ENCODE measurements around the gene DUOXA2.
"Not testable (repeated sequence)": the region's sequence is repeated elsewhere in the genome, so short reads cannot be mapped to it uniquely, and the experiment has no call there.

The DUOXA2 gene

DNA sequence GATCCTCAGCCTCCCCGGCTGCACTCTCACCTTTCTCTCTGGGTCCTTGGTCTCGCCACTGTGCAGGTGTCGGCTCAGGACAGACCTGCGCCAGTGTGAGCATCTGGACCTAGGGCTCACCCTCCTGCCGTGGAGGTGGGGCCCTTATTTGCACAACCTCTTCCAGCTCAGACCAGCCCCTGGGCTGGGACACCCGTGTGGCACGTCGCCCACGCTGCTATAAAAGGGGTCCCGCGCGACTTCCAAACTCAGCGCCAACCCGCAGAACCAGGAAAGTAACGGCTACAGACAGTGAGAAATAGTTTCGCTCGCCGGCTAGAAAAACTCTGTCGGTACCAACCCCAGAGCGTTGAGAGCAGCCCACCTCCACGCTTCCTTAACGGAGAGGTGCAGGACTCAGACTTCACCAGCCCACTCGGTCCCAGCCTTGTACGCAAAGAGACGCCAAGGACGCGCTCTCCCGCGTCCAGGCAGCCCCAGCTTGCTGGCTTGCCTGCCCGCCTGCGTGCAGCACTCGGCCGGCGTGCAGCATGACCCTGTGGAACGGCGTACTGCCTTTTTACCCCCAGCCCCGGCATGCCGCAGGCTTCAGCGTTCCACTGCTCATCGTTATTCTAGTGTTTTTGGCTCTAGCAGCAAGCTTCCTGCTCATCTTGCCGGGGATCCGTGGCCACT lies at the start of gene DUOXA2, which contains the start of gene DUOX2:
Gene DUOXA2, plus strand, starts transcription at position 251 of the 675 bp plus-strand sequence. Its CDS starts 280 bp downstream, at position 531.
Gene DUOX2, minus strand, starts transcription at position 97 of the 675 bp plus-strand sequence. CDS start 761 bp downstream, outside the sequence.
- TF ChIP-seq CTCF (conservative IDR thresholded peaks at IDR 0.05), result no peak
- no peak within 1 kb of the TSS for H3K27ac ChIP-seq

DNA sequence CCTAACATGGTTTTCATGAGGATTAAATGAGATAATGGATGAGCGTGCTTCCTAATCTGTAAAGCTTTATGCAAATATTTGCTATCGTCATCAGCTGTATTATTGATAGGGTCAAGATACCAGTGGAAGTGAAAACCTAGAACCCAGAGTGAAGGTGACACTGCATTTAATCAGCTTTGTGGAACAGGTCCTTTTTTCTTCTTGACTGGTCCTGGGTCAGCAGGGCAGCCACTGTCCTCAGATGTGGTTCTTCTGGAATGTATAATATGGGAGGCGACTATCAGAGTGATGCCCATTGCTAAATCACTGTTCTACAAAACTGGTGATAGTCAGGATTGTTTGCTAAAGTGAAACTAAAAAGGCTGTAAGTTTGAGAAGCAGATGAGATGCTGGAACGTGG lies 49.7 kb upstream of the DUOXA2 start:
- no peak overlapping the region for H3K27ac ChIP-seq
- TF ChIP-seq CTCF (conservative IDR thresholded peaks at IDR 0.05), result no peak

- H3K27ac ChIP-seq, result not testable (repeated sequence)
Observed at GRCh38 chr15:45069942-45070360, 44.2 kb upstream of the DUOXA2 start.

DNA sequence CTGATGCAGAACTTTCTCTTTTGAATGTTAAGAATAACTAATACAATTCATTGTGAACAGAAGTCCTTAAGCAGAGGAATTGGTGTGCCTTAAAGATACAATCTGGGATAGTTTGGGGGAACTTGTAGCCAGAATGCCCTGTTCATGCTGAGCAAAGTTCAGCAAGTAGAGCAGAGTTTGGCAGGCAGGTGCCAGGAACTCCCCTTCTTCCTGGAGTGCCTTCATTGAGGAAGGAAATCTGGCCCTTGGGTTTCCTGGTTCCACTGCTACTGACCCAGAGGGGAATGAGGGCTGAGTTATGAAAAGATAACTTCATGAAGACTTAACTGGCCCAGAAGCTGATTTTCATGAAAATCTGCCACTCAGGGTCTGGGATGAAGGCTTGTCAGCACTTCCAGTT lies 40.5 kb upstream of the DUOXA2 start:
- H3K27ac ChIP-seq, result 0 out of 2 replicates have a peak overlapping the region, but pooled peaks have one; percentile 25

DNA sequence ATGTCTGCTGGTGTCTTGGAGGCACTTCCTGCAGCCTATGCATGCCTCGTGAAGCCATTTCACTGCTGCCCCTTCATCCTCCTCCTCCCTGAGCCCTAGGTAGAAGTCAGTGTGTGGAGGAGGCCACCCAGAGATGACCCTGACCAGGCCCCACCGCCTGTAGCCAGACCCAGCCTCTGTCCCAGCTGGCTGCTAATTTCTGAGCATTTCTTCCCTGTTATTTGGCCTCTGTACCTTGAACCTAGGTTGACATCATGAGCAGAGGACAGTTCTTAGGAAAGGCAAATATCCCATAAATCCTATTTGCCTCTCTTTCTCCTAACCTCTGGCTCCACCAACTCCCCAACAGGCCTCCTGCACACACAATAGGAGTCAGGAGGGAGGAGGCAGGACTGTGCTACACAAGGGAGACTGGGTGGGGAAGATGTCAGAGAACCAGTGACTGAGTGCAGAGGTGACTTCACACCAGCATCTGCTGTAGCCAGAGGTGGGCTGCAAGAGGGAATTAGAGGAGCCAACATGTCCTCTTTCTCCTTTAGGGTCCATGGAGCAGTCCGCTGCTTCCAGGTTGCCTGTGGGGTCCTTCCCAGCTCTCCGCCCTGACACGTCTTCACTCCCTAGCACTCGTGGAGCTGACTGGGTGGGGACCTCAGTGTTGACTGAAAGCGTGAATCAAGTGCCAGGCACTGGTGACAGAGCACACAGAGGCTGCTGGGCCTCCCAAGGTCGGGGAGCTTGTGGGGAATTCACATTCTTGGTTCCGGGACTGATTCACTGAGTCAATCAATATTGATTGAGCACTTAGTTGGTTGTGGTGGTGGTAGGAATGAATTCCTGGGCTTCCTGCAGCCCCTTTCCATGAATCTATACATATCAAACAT lies 38.4 kb upstream of the DUOXA2 start:
- not testable (repeated sequence) for H3K27ac ChIP-seq

GRCh38 chr15:45077391-45077790 lies 36.7 kb upstream of the DUOXA2 start:
- peak overlapping the region; percentile 47 for H3K27ac ChIP-seq

GRCh38 chr15:45079201-45079600 lies 34.9 kb upstream of the DUOXA2 start:
- not testable (repeated sequence) for H3K27ac ChIP-seq

GRCh38 chr15:45079628-45080246 lies 34.4 kb upstream of the DUOXA2 start:
- not testable (repeated sequence) for H3K27ac ChIP-seq

- not testable (repeated sequence) for H3K27ac ChIP-seq
Observed at GRCh38 chr15:45080593-45080992, 33.5 kb upstream of the DUOXA2 start.

- peak overlapping the region; percentile 85 for H3K27ac ChIP-seq
Observed at GRCh38 chr15:45082412-45082811, 31.7 kb upstream of the DUOXA2 start.

DNA sequence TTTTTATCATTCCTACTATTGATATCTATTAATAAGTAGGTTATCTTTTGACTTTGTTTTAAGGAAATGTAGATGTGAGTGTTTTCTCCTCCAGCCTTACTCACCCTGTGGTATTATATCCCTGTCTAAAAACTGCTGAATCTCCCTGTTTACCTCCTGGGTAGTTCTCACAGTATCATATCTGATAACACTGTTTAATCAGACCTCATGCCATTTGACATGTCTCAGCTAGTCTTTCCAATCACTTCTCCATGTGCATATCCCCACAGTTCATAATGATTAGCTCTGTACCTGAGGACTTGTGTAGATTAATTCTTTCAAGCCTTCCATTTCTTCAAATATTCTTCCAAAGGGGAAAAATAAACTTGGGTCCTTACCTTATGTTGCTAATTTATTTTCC lies 30.9 kb upstream of the DUOXA2 start:
- no peak for TF ChIP-seq CTCF (conservative IDR thresholded peaks at IDR 0.05)

DNA sequence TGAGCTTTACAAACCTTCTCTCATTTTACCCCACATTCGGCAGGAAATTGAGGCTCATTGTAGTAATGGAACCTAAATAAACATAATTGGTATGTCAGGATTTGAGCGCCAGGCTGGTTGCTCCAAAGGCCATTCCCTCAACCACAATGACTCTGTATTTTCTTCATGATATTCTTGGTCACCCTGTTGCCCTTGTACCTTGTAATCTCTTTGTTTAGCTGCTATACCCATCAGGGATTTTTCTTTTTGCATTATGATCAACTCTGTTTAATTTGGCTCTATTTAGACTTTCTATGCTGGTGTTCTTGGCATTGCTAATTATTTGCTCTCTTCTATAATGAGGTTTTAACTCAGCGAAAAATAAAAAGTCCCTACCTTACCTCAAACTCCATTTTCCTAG lies 30.0 kb upstream of the DUOXA2 start:
- peak overlapping the region; percentile 85 for H3K27ac ChIP-seq
- TF ChIP-seq CTCF (conservative IDR thresholded peaks at IDR 0.05), result no peak

More for the DNA sequence above, 30.9 kb upstream of the DUOXA2 start:
- H3K27ac ChIP-seq, result peak overlapping the region; percentile 85

Data from VCaP (cell line).